Measurements from ENCODE around the gene LYRM1.

The LYRM1 gene

DNA sequence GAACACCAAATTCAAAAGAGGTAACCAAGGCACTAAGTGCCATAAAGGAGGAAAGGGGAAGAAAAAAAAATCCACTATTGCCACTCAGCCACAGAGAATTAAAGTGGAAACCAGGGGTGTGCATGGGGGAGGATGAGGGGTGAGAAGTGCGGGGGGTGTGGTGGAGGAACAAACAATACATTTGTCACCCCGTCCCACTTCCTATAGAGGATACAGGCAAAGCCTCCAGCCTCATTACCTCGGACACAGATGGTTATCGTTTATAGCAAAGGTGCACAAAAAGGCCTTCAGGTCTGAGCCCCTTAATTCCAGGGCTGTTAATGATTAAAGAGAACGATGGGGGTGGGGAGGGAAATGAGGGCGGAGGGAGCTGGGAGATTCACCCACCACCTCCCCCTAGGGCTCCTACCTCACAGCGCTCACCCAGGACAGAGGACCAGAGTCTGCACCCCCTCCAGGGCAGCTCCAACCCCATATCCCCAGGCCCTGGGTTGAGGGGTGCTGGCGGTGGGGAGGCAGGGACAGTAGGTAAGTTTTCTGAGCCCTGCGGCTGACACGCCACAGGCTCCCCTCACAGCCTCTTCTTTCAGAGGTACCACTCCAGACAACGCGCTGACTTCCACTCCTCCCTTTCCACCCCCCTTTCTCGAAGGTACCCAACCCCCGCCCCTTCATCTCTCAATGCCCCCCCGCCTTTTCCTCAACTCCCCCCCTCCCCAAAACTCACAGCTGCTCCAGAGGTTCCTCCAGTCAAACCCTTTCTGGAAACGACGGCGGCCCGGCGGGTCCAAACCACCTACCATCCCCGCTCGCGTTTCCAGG is 883 bp upstream of the LYRM1 start:
- Histone ChIP-seq H3K4me3 (peak overlapping the region; percentile 88), H3K27ac (peak overlapping the region; percentile 66), H3K36me3 (peaks cover 29% of the 10 kb centered on the region), H4K20me1 (peaks cover 3% of the 10 kb centered on the region; the same call in 1 of the 2 replicates), H3K9me3 (no peaks in the 10 kb centered on the region), H3K4me2 (peak overlapping the region; percentile 85), H3K9ac (peak overlapping the region; percentile 82), H3K4me1 (peaks cover 53% of the 10 kb centered on the region), H3K27me3 (no peaks in the 10 kb centered on the region)
- no peak for TF ChIP-seq Cebpa-rat (IDR thresholded peaks at IDR 0.05)

DNA sequence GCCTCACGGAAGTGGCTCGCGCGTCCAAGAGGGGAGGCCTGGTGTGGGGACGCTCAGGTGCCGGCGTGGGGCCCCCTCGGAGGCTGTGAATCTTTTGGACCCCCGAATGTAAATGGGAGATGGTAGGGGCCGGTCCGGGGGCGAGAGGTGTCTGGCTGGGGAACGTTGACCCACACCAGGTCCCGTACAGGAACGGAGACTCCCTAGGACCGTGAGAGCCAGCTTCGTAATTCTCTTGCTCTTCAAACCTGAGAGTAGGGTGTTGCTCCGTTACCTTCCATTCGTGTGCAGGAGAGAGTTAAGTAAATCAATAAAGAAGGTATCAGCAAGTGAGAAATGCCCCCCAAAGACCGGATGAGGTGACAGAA is 481 bp downstream of the LYRM1 start:
- peaks cover 8% of the 10 kb centered on the region; the same call in 1 of the 2 replicates for H4K20me1 ChIP-seq
- H3K9ac ChIP-seq, result peak overlapping the region; percentile 96
- H3K4me1 ChIP-seq, result peaks cover 66% of the 10 kb centered on the region
- no peaks in the 10 kb centered on the region for H3K9me3 ChIP-seq
- peaks cover 15% of the 10 kb centered on the region; the same call in 1 of the 2 replicates for H3K36me3 ChIP-seq
- no peak for TF ChIP-seq Cebpa-rat (IDR thresholded peaks at IDR 0.05)
- peak overlapping the region; percentile 88 for H3K4me3 ChIP-seq
- no peaks in the 10 kb centered on the region for H3K27me3 ChIP-seq
- H3K27ac ChIP-seq, result peak overlapping the region; percentile 97
- peak overlapping the region; percentile 91 for H3K4me2 ChIP-seq

DNA sequence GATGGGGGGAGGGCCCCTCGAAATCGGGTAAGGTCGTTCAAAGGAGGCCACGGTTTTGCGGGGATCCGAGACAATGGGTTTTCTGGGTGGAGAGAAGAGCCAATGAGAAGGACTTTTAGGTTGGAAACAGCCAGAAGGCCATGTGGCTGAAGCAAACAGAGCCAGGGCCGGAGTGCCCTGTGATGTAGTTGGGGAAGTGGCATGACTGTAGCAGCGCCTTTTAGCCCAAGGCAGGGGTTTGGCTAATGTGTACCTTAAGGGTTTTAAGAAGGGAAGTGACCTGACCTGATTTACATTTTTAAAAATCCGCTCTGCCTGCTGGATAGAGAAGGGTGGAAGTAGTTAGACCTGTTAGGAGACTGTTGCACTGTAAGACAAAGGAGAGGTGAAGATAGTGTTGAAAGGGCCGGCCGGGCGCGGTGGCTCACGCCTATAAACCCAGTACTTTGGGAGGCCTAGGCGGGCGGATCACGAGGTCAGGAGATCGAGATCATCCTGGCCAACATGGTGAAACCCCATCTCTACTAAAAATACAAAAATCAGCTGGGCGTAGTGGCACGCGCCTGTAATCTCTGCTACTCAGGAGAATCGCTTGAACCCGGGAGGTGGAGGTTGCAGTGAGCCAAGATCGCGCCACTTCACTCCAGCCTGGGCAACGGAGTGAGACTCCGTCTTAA is 1.0 kb downstream of the LYRM1 start:
- Histone ChIP-seq H3K36me3 (peaks cover 13% of the 10 kb centered on the region; the same call in 1 of the 2 replicates), H3K4me3 (peak overlapping the region; percentile 88), H3K9me3 (no peaks in the 10 kb centered on the region), H3K9ac (peak overlapping the region; percentile 96), H3K27me3 (no peaks in the 10 kb centered on the region), H3K4me1 (peaks cover 66% of the 10 kb centered on the region), H4K20me1 (peaks cover 8% of the 10 kb centered on the region; the same call in 1 of the 2 replicates), H3K4me2 (peak overlapping the region; percentile 91), H3K27ac (peak overlapping the region; percentile 97)
- TF ChIP-seq Cebpa-rat (IDR thresholded peaks at IDR 0.05), result no peak

DNA sequence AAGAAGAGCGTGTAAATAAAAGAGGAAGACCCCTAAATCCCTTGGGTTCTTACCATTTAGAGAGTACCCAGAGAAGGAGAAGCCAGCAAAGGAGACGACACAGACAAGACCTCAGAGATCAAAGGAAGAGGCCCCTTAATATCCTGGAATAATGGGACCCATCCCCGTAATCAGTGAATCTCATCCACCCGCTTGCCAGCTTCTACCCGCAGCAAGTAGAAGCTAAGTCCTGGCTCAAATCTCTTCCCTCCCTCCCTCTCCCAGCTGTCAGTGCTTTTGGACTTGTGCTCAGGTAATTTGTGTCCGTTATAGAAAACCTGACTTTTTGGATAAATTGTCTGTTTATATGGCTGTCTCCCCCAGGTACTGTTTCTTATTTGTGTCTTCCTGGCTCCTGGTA is 1.9 kb downstream of the LYRM1 start:
- peaks cover 66% of the 10 kb centered on the region for H3K4me1 ChIP-seq
- H3K9me3 ChIP-seq, result no peaks in the 10 kb centered on the region
- H3K4me2 ChIP-seq, result peak overlapping the region; percentile 91
- H3K9ac ChIP-seq, result no peak overlapping the region
- peaks cover 4% of the 10 kb centered on the region; the same call in 1 of the 2 replicates for H3K36me3 ChIP-seq
- no peaks in the 10 kb centered on the region for H3K27me3 ChIP-seq
- H3K4me3 ChIP-seq, result peak overlapping the region; percentile 88; the same call in 1 of the 2 replicates
- H4K20me1 ChIP-seq, result peaks cover 8% of the 10 kb centered on the region; the same call in 1 of the 2 replicates
- TF ChIP-seq Cebpa-rat (IDR thresholded peaks at IDR 0.05), result no peak
- H3K27ac ChIP-seq, result peak overlapping the region; percentile 97; the same call in 1 of the 2 replicates

DNA sequence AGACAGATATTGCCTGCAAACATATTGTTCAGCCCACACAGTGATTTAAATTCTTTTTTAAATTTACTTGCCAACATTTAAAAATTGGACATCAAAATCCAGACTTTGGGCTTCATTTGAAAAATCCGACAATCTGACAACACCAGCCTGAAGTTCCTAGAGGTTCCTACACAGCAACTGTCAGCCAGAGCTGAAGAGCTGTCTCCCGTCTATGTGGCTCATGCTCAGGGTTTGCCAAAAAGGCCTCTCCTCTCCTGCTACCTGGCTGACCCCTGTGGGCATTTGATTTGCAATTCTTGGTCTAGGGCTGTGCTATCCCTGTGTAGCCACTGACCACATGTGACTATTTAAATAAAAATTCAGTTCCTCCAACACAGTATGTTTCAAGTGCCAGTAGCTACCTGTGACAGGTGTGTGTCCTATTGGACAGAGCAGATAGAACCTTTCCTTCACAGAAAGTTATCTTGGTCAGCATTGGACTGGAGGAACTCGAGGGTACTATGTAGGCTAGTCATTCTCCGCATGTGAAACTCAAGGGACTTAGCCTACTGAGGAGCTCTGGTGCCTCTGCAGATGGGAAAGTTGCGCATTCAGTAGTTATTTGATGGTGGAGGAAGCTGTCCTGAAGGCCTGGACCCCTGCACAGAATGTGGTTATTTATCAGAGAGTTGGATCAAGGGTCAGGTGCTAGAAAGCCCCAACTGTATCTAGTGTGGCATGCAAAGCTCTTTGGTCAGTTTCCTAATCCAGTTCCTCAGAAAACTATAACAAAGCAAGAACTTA is 2.7 kb downstream of the LYRM1 start:
- no peaks in the 10 kb centered on the region for H3K27me3 ChIP-seq
- peak overlapping the region; percentile 97 for H3K27ac ChIP-seq
- H3K36me3 ChIP-seq, result no peaks in the 10 kb centered on the region
- peak overlapping the region; percentile 49; the same call in 1 of the 2 replicates for H3K9ac ChIP-seq
- no peak for TF ChIP-seq Cebpa-rat (IDR thresholded peaks at IDR 0.05)
- H3K4me3 ChIP-seq, result peak overlapping the region; percentile 36; the same call in 1 of the 2 replicates
- peak overlapping the region; percentile 91 for H3K4me2 ChIP-seq
- peaks cover 8% of the 10 kb centered on the region; the same call in 1 of the 2 replicates for H4K20me1 ChIP-seq
- peaks cover 59% of the 10 kb centered on the region for H3K4me1 ChIP-seq
- no peaks in the 10 kb centered on the region for H3K9me3 ChIP-seq

DNA sequence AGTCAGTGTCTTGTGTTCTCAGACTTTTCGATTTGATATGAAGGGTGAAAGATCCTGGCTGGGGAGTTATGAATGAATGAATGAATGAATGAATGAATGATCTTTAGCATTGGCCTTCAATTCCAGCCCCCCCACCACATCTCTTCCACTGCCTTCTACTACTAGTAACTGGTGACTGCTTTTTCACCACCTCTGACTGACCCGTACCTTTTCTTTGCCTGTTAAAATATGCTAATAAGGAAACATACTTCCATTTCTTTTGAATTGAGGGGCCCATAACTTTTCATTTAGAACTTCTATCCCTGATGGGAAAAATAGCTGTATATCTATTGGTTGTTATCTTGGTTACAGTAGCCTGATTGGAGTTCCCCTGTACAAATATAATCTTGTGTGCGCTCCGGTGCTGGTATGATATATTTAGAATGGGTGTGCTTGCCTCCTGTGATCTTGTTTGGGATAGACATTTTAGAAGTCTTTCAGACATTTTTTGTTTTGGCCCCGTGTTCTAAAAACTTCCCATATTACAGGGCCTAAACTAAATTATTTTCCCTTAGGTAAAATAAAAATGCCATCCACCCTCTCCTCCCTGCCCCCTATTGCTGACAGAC is 3.4 kb downstream of the LYRM1 start:
- peaks cover 52% of the 10 kb centered on the region for H3K4me1 ChIP-seq
- no peak for TF ChIP-seq Cebpa-rat (IDR thresholded peaks at IDR 0.05)
- H3K4me3 ChIP-seq, result peak overlapping the region; percentile 36; the same call in 1 of the 2 replicates
- H3K9me3 ChIP-seq, result no peaks in the 10 kb centered on the region
- peak overlapping the region; percentile 49; the same call in 1 of the 2 replicates for H3K9ac ChIP-seq
- peak overlapping the region; percentile 97 for H3K27ac ChIP-seq
- H3K36me3 ChIP-seq, result no peaks in the 10 kb centered on the region
- no peaks in the 10 kb centered on the region for H3K27me3 ChIP-seq
- peak overlapping the region; percentile 91 for H3K4me2 ChIP-seq
- H4K20me1 ChIP-seq, result peaks cover 8% of the 10 kb centered on the region; the same call in 1 of the 2 replicates

DNA sequence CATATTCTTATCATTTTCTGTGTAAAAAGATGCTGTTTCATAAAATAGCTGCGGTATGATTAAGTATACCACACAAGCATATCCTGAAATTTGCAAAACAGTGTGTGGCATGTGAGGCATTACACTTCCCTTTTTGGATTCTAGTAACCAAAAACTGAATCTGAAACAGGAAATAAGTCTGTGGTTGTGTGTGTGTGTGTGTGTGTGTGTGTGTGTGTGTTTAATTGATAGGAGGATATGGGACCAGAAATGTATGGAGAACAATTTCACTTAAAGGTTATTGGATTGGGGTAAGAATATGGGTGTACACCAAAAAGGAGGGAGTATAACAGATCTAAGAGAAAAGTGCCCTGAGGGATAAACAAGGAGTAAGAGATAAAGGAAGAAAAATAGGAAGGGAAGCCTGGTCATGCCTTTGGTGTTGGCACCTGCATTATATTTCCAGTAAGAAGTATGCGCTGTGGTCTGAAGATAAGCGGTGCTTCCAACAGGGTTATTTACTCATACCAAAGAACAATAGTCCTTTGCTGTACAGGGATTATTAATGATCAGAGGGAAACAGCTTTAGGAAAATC is 4.0 kb downstream of the LYRM1 start:
- TF ChIP-seq Cebpa-rat (IDR thresholded peaks at IDR 0.05), result no peak
- Histone ChIP-seq H3K4me2 (peak overlapping the region; percentile 91), H3K4me3 (peak overlapping the region; percentile 36; the same call in 1 of the 2 replicates), H4K20me1 (peaks cover 8% of the 10 kb centered on the region; the same call in 1 of the 2 replicates), H3K27ac (peak overlapping the region; percentile 97), H3K9me3 (no peaks in the 10 kb centered on the region), H3K4me1 (peaks cover 47% of the 10 kb centered on the region), H3K27me3 (no peaks in the 10 kb centered on the region), H3K9ac (peak overlapping the region; percentile 49; the same call in 1 of the 2 replicates), H3K36me3 (no peaks in the 10 kb centered on the region)

DNA sequence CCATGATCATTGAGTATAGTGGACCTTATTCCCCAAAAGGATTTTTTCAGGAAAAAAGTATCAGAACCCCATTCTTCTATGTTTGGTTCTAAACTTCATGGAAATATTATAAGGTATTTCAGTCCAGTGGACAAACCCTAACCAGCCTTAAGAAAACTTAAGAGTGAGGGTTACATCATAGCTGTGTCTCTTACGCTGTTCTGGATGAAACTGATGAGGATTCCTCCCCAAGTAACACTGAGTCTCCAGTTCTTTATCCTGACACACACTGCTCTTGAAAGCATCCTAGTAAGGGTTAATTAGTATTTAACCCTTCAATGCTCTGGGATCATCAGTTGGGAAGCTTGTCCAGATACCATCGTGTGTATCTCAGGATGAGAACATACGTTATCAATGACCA is 5.0 kb downstream of the LYRM1 start:
- Histone ChIP-seq H3K4me1 (peaks cover 49% of the 10 kb centered on the region), H3K36me3 (no peaks in the 10 kb centered on the region), H3K9ac (no peak overlapping the region), H3K4me2 (peak overlapping the region; percentile 91), H3K9me3 (no peaks in the 10 kb centered on the region), H3K27ac (no peak overlapping the region; the same call in 1 of the 2 replicates), H4K20me1 (peaks cover 8% of the 10 kb centered on the region; the same call in 1 of the 2 replicates), H3K4me3 (no peak overlapping the region), H3K27me3 (no peaks in the 10 kb centered on the region)
- TF ChIP-seq Cebpa-rat (IDR thresholded peaks at IDR 0.05), result no peak

All from BLaER1 (cell line).